Measurements from ENCODE around the gene ANXA3.

DNA sequence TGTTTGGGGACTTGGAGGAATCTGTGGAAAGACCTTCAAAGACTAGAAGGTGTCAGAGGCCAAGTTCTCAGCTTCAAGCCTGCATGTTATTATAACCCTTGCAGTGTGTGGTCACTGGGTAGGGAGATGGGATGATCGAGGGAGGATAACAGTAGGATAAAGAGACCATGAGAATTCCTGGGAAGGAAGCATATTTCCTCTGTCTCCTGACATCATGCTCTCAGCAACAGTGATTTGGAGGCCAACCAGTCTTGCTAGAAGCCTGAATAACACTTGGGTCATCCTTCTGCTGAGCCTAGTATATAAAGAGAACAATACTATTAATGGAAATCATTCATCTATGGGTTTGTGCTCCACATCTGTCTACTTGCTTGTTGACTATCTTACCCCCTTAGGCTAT is 40.9 kb upstream of the ANXA3 start:
- no peak for TF ChIP-seq EZH2 (IDR thresholded peaks at IDR 0.05; ENCODE audit: borderline replicate concordance, insufficient read depth, low read depth, low read length, poor library complexity, severe bottlenecking)
- TF ChIP-seq, protein P1, sequence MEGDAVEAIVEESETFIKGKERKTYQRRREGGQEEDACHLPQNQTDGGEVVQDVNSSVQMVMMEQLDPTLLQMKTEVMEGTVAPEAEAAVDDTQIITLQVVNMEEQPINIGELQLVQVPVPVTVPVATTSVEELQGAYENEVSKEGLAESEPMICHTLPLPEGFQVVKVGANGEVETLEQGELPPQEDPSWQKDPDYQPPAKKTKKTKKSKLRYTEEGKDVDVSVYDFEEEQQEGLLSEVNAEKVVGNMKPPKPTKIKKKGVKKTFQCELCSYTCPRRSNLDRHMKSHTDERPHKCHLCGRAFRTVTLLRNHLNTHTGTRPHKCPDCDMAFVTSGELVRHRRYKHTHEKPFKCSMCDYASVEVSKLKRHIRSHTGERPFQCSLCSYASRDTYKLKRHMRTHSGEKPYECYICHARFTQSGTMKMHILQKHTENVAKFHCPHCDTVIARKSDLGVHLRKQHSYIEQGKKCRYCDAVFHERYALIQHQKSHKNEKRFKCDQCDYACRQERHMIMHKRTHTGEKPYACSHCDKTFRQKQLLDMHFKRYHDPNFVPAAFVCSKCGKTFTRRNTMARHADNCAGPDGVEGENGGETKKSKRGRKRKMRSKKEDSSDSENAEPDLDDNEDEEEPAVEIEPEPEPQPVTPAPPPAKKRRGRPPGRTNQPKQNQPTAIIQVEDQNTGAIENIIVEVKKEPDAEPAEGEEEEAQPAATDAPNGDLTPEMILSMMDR (IDR thresholded peaks at IDR 0.05) = no peak

All from B cell (primary cell).